Neural progenitor cell (in vitro differentiated cells): ENCODE data around the gene SLC2A6. TPM values are rescaled to one million over a fixed set of nuclear protein-coding genes. Genes with fewer than 3 reads are reported as not detected.

ENCODE experiments used
- DNase-seq: peaks from one replicate; pipeline ENCODE4 v3.0.0-alpha.2; 2016; ENCODE audit warnings: low spot score
- H2AFZ ChIP-seq: fragments of 200-600 bp; sonication (generic); replicated peaks from 2 replicates; pipeline ENCODE4 v1.6.1; 2016; ENCODE audit warnings: antibody characterized with exemption
- H3F3A ChIP-seq: fragments of 200-600 bp; sonication (generic); 2 replicates; pipeline ENCODE4 v1.6.1; 2016; ENCODE audit warnings: antibody characterized with exemption, low read depth
- H3K27ac ChIP-seq: fragments of 200-600 bp; sonication (generic); 2 replicates; pipeline ENCODE4 v1.5.1; 2016; ENCODE audit warnings: mild to moderate bottlenecking
- H3K27me3 ChIP-seq: fragments of 200-600 bp; sonication (generic); 2 replicates; pipeline ENCODE4 v1.6.1; 2016; ENCODE audit warnings: mild to moderate bottlenecking, moderate library complexity
- H3K36me3 ChIP-seq: fragments of 200-600 bp; sonication (generic); 2 replicates; pipeline ENCODE4 v1.5.1; 2016
- H3K4me1 ChIP-seq: fragments of 200-600 bp; sonication (generic); 2 replicates; pipeline ENCODE4 v1.6.1; 2016; ENCODE audit warnings: mixed run types
- H3K4me2 ChIP-seq: fragments of 200-600 bp; sonication (generic); 2 replicates; pipeline ENCODE4 v1.6.1; 2016
- H3K4me3 ChIP-seq: fragments of 200-600 bp; sonication (generic); 2 replicates; pipeline ENCODE4 v1.5.1; 2016
- H3K79me2 ChIP-seq: fragments of 200-600 bp; sonication (generic); 2 replicates; pipeline ENCODE4 v1.6.1; 2016; ENCODE audit warnings: low read depth
- H3K9ac ChIP-seq: fragments of 200-600 bp; sonication (generic); 2 replicates; pipeline ENCODE4 v1.6.1; 2016
- H3K9me3 ChIP-seq: fragments of 200-600 bp; sonication (generic); 2 replicates; pipeline ENCODE4 v1.5.1; 2016; ENCODE audit warnings: low read depth
- H4K20me1 ChIP-seq: fragments of 200-600 bp; sonication (generic); 2 replicates; pipeline ENCODE4 v1.6.1; 2016; ENCODE audit warnings: low read depth
- H3K27ac Mint-ChIP-seq: 3 replicates; pipeline ENCODE4 v1.8.0; 2021; ENCODE audit warnings: mixed read lengths
- H3K27me3 Mint-ChIP-seq: 2 replicates; pipeline ENCODE4 v1.8.0; 2022; ENCODE audit warnings: low read depth, mild to moderate bottlenecking, inconsistent platforms, moderate library complexity, mixed read lengths; ENCODE audit not compliant: insufficient read depth
- H3K36me3 Mint-ChIP-seq: 3 replicates; pipeline ENCODE4 v1.8.0; 2021; ENCODE audit warnings: mixed read lengths
- H3K4me1 Mint-ChIP-seq: 3 replicates; pipeline ENCODE4 v1.8.0; 2021; ENCODE audit warnings: mixed read lengths
- H3K4me3 Mint-ChIP-seq: 3 replicates; pipeline ENCODE4 v1.8.0; 2021; ENCODE audit warnings: mild to moderate bottlenecking, moderate library complexity, mixed read lengths
- H3K9me3 Mint-ChIP-seq: 3 replicates; pipeline ENCODE4 v1.8.0; 2020; ENCODE audit warnings: mixed read lengths
- CTCF ChIP-seq: fragments of 200-600 bp; sonication (generic); IDR thresholded peaks from 2 replicates; pipeline ENCODE4 v1.5.1; 2017; ENCODE audit warnings: antibody characterized with exemption, mild to moderate bottlenecking
- EZH2 ChIP-seq: fragments of 200-600 bp; sonication (generic); IDR thresholded peaks from 2 replicates; pipeline ENCODE4 v1.6.1; 2017; ENCODE audit warnings: antibody characterized with exemption, mild to moderate bottlenecking, moderate library complexity
- EZH2phosphoT487 ChIP-seq: fragments of 200-600 bp; sonication (generic); IDR thresholded peaks from 2 replicates; pipeline ENCODE4 v1.6.1; 2017; ENCODE audit warnings: antibody characterized with exemption
- total RNA-seq: library from RNA; depleted of rRNA; stranded (reverse); fragments of >200 nt; gene quantifications from 2 replicates; pipeline ENCODE4 v1.2.3, GENCODE V29; 2015; ENCODE audit warnings: low replicate concordance

The SLC2A6 gene
- total RNA-seq, 1 donor from 2014 or later: 2.3 TPM

- no peak overlapping the region for H3K4me3 Mint-ChIP-seq
These were observed 36.3 kb upstream of the SLC2A6 start for GRCh38 chr9:133515240-133515610.

GRCh38 chr9:133514460-133515239 lies 35.8 kb upstream of the SLC2A6 start:
- Mint-ChIP-seq H3K27me3 (peaks cover 5% of the 10 kb centered on the region), H3K4me3 (no peak overlapping the region), H3K9me3 (no peaks in the 10 kb centered on the region), H3K27ac (no peak overlapping the region), H3K36me3 (no peaks in the 10 kb centered on the region), H3K4me1 (peaks cover 11% of the 10 kb centered on the region)
- H3K27ac ChIP-seq: no peak overlapping the region
- no peaks in the 10 kb centered on the region for H3K27me3 ChIP-seq
- H3K79me2 ChIP-seq: no peaks in the 10 kb centered on the region
- H3K4me1 ChIP-seq: peaks cover 4% of the 10 kb centered on the region
- H3K9ac ChIP-seq: no peak overlapping the region
- no peaks in the 10 kb centered on the region for H4K20me1 ChIP-seq
- no peak overlapping the region for H3K4me3 ChIP-seq
- peaks cover 22% of the 10 kb centered on the region for H3F3A ChIP-seq
- TF ChIP-seq CTCF: no peak
- no peak for TF ChIP-seq EZH2phosphoT487
- no peak for TF ChIP-seq EZH2
- H2AFZ ChIP-seq: no peak overlapping the region
- H3K36me3 ChIP-seq: no peaks in the 10 kb centered on the region
- H3K4me2 ChIP-seq: no peak overlapping the region
- H3K9me3 ChIP-seq: no peaks in the 10 kb centered on the region
- no peak for DNase-seq

More at GRCh38 chr9:133515240-133515610, 36.3 kb upstream of the SLC2A6 start:
- no peak for DNase-seq
- no peak overlapping the region for H3K27ac ChIP-seq
- Mint-ChIP-seq H3K27me3 (peaks cover 5% of the 10 kb centered on the region), H3K9me3 (no peaks in the 10 kb centered on the region), H3K4me1 (peaks cover 12% of the 10 kb centered on the region), H3K36me3 (no peaks in the 10 kb centered on the region), H3K27ac (no peak overlapping the region)
- no peaks in the 10 kb centered on the region for H3K36me3 ChIP-seq
- no peaks in the 10 kb centered on the region for H3K27me3 ChIP-seq
- no peaks in the 10 kb centered on the region for H3K9me3 ChIP-seq
- peaks cover 16% of the 10 kb centered on the region for H3F3A ChIP-seq
- no peaks in the 10 kb centered on the region for H3K4me1 ChIP-seq
- H2AFZ ChIP-seq: no peak overlapping the region
- H4K20me1 ChIP-seq: no peaks in the 10 kb centered on the region
- no peak for TF ChIP-seq EZH2
- no peak for TF ChIP-seq CTCF
- no peak for TF ChIP-seq EZH2phosphoT487
- H3K4me2 ChIP-seq: no peak overlapping the region
- no peaks in the 10 kb centered on the region for H3K79me2 ChIP-seq
- H3K4me3 ChIP-seq: no peak overlapping the region
- H3K9ac ChIP-seq: no peak overlapping the region

GRCh38 chr9:133513214-133514100 lies 34.6 kb upstream of the SLC2A6 start:
- Mint-ChIP-seq H3K9me3 (no peaks in the 10 kb centered on the region), H3K27ac (no peak overlapping the region), H3K4me1 (peaks cover 14% of the 10 kb centered on the region), H3K4me3 (no peak overlapping the region), H3K36me3 (no peaks in the 10 kb centered on the region), H3K27me3 (peaks cover 5% of the 10 kb centered on the region)
- no peak for TF ChIP-seq CTCF
- no peak for TF ChIP-seq EZH2
- TF ChIP-seq EZH2phosphoT487: no peak
- H3K27ac ChIP-seq: no peak overlapping the region
- H3F3A ChIP-seq: peaks cover 32% of the 10 kb centered on the region
- peaks cover 14% of the 10 kb centered on the region for H3K4me1 ChIP-seq
- H3K9me3 ChIP-seq: no peaks in the 10 kb centered on the region
- no peaks in the 10 kb centered on the region for H4K20me1 ChIP-seq
- no peak for DNase-seq
- no peaks in the 10 kb centered on the region for H3K36me3 ChIP-seq
- H2AFZ ChIP-seq: no peak overlapping the region
- H3K27me3 ChIP-seq: no peaks in the 10 kb centered on the region
- no peaks in the 10 kb centered on the region for H3K79me2 ChIP-seq
- no peak overlapping the region for H3K4me2 ChIP-seq
- H3K9ac ChIP-seq: no peak overlapping the region
- no peak overlapping the region for H3K4me3 ChIP-seq
